ENCODE measurements around the gene GLI2. TPM values are rescaled to one million over a fixed set of nuclear protein-coding genes. Genes with fewer than 3 reads are reported as not detected.

The GLI2 gene
- total and polyA plus RNA-seq, 2 experiments from 2014 or later, result 53.6 to 57.0 TPM

DNA sequence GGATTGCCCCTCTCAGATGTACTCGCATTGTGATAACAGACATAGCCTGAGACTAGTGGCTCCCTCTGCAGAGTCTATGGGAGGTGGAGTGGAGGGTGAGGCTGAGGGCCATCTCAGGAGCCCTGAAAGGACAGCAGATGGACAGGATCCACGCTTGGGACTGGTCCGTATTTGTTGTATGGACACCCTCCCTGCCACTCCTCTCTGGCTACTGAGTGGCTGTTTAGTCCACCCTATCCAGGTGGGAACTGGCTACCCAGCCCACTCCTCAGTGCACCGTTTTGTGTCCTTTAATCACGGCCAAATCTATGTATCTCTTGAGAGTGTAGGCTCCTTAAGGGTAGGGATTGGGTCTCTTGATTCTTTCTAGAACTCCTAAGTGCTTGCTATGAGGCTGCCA, 4.5 kb upstream of the GLI2 start (continued):
- no peak for TF ChIP-seq ZNF462 (CRISPR knock-in tag; IDR thresholded peaks at IDR 0.05)

- Histone ChIP-seq H3K27me3 (ENCODE audit: insufficient read depth) (no peaks in the 10 kb centered on the region), H3K4me3 (no peak overlapping the region), H3K4me1 (ENCODE audit: insufficient read depth) (peaks cover 29% of the 10 kb centered on the region), H3K9me2 (ENCODE audit: insufficient read depth) (no peaks in the 10 kb centered on the region), H3K4me2 (no peak overlapping the region), H4K20me1 (replicated peaks; ENCODE audit: insufficient read depth) (no peaks in the 10 kb centered on the region), H2AFZ (no peak overlapping the region), H3K27ac (ENCODE audit: low read depth) (no peak overlapping the region), H3K79me2 (replicated peaks; ENCODE audit: insufficient read depth) (peaks cover 27% of the 10 kb centered on the region), H3K36me3 (ENCODE audit: insufficient read depth) (no peaks in the 10 kb centered on the region), H3F3A (replicated peaks; ENCODE audit: low read depth) (peaks cover 17% of the 10 kb centered on the region; the same call in 1 of the 2 replicates)
- no peak for ATAC-seq
- no peak overlapping the region for H3K27ac Mint-ChIP-seq
- peaks cover 8% of the 10 kb centered on the region for H3K36me3 Mint-ChIP-seq (ENCODE audit: low read depth)
- H3K9me3 Mint-ChIP-seq, result no peaks in the 10 kb centered on the region
- no peak overlapping the region for H3K4me3 Mint-ChIP-seq
- DNase-seq (ENCODE audit: low spot score), result no peak
- H3K4me1 Mint-ChIP-seq, result peaks cover 33% of the 10 kb centered on the region
- TF ChIP-seq POLR2AphosphoS5 (IDR thresholded peaks at IDR 0.05; ENCODE audit: low read depth) (no peak), ZNF331 (CRISPR knock-in tag; IDR thresholded peaks at IDR 0.05; ENCODE audit: low read depth) (no peak), CREB1 (CRISPR knock-in tag; IDR thresholded peaks at IDR 0.05; ENCODE audit: low read depth) (no peak), NANOG (IDR thresholded peaks at IDR 0.05; ENCODE audit: borderline replicate concordance) (no peak), EZH2phosphoT487 (IDR thresholded peaks at IDR 0.05; ENCODE audit: unreplicated experiment) (no peak), EZH2 (IDR thresholded peaks at IDR 0.05; ENCODE audit: low read depth, unreplicated experiment) (no peak)
- TF ChIP-seq, protein P1, sequence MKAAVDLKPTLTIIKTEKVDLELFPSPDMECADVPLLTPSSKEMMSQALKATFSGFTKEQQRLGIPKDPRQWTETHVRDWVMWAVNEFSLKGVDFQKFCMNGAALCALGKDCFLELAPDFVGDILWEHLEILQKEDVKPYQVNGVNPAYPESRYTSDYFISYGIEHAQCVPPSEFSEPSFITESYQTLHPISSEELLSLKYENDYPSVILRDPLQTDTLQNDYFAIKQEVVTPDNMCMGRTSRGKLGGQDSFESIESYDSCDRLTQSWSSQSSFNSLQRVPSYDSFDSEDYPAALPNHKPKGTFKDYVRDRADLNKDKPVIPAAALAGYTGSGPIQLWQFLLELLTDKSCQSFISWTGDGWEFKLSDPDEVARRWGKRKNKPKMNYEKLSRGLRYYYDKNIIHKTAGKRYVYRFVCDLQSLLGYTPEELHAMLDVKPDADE (IDR thresholded peaks at IDR 0.05), result no peak
- TF ChIP-seq, protein P2, sequence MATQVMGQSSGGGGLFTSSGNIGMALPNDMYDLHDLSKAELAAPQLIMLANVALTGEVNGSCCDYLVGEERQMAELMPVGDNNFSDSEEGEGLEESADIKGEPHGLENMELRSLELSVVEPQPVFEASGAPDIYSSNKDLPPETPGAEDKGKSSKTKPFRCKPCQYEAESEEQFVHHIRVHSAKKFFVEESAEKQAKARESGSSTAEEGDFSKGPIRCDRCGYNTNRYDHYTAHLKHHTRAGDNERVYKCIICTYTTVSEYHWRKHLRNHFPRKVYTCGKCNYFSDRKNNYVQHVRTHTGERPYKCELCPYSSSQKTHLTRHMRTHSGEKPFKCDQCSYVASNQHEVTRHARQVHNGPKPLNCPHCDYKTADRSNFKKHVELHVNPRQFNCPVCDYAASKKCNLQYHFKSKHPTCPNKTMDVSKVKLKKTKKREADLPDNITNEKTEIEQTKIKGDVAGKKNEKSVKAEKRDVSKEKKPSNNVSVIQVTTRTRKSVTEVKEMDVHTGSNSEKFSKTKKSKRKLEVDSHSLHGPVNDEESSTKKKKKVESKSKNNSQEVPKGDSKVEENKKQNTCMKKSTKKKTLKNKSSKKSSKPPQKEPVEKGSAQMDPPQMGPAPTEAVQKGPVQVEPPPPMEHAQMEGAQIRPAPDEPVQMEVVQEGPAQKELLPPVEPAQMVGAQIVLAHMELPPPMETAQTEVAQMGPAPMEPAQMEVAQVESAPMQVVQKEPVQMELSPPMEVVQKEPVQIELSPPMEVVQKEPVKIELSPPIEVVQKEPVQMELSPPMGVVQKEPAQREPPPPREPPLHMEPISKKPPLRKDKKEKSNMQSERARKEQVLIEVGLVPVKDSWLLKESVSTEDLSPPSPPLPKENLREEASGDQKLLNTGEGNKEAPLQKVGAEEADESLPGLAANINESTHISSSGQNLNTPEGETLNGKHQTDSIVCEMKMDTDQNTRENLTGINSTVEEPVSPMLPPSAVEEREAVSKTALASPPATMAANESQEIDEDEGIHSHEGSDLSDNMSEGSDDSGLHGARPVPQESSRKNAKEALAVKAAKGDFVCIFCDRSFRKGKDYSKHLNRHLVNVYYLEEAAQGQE (IDR thresholded peaks at IDR 0.05; ENCODE audit: unreplicated experiment), result no peak
- H3K27me3 Mint-ChIP-seq (ENCODE audit: insufficient read depth, low read depth, poor library complexity), result peaks cover 16% of the 10 kb centered on the region
These were observed 3.0 kb upstream of the GLI2 start for GRCh38 chr2:120732506-120733237.
